Kidney (tissue), 14 donors: ENCODE measurements around the gene SPATA24. TPM values are rescaled to one million over a fixed set of nuclear protein-coding genes. Genes with fewer than 3 reads are reported as not detected.

Experiments used
- DNase-seq, 5 donors: peaks; one replicate each; pipeline ENCODE4 v3.0.0-alpha.2; 2013 to 2020
- FAIRE-seq: peaks from 2 replicates; lab custom pipeline; 2012; peaks lifted over from hg19 to GRCh38; lab: Jason Lieb, UNC
- H3K27ac ChIP-seq, 2 donors: one replicate each; pipeline ENCODE4 v1.7.0; 2013; ENCODE audit warnings: low read depth in 2 of 2, low read length in 2 of 2, inconsistent platforms in 1 of 2
- H3K27me3 ChIP-seq: one replicate; pipeline ENCODE4 v1.7.1; 2013; ENCODE audit warnings: low read length, inconsistent platforms; ENCODE audit not compliant: control insufficient read depth, insufficient read depth
- H3K36me3 ChIP-seq, 3 donors: one replicate each; pipeline versions ENCODE4 v1.7.0 to v1.7.1; 2013; ENCODE audit warnings: low read length in 3 of 3, control low read depth in 1 of 3, inconsistent platforms in 1 of 3; ENCODE audit not compliant: insufficient read depth in 3 of 3, control insufficient read depth in 2 of 3
- H3K4me1 ChIP-seq, 3 donors: one replicate each; pipeline versions ENCODE4 v1.7.0 to v1.7.1; 2013; ENCODE audit warnings: low read length in 3 of 3, inconsistent platforms in 1 of 3, low read depth in 1 of 3; ENCODE audit not compliant: control insufficient read depth in 2 of 3, insufficient read depth in 2 of 3
- H3K4me3 ChIP-seq, 3 donors: one replicate each; pipeline versions ENCODE4 v1.7.0 to v1.8.1; 2013; ENCODE audit warnings: low read length in 3 of 3, control low read depth in 1 of 3, inconsistent platforms in 1 of 3
- H3K9ac ChIP-seq, 3 donors: one replicate each; pipeline versions ENCODE4 v1.7.0 to v1.7.1; 2013; ENCODE audit warnings: low read length in 3 of 3, control low read depth in 1 of 3, inconsistent platforms in 1 of 3
- H3K9me3 ChIP-seq, 3 donors: one replicate each; pipeline versions ENCODE4 v1.7.0 to v1.7.1; 2013; ENCODE audit warnings: low read length in 3 of 3, control low read depth in 1 of 3, inconsistent platforms in 1 of 3; ENCODE audit not compliant: control insufficient read depth in 2 of 3, insufficient read depth in 1 of 3
- intact Hi-C: fragments of 100-400 bp; cut with DNase I; formaldehyde crosslinking; loops from one replicate; pipeline ENCODE4 v1.11.1; 2022
- polyA plus RNA-seq: library from polyadenylated mRNA; stranded (reverse); fragments of 350-450 nt; fragmentation: Illumina TruSeq; extraction: RNeasy Lipid Tissue Mini Kit (QIAGEN cat#74804); gene quantifications from one replicate; pipeline ENCODE4 v1.2.3, GENCODE V29; 2014; ENCODE audit warnings: low read depth, low replicate concordance; ENCODE audit not compliant: insufficient read depth
- total RNA-seq: library from RNA; stranded (reverse); fragmentation: NEBNext Ultra II Directional; extraction: Animal tissue kit (Norgen Biotek cat#: 25700); gene quantifications from one replicate; pipeline ENCODE4 v1.2.1, GENCODE V29; 2021
- TF ChIP-seq, protein P1 (sequence below): IDR thresholded peaks from 3 replicates; pipeline ENCODE4 v1.5.1; 2012; ENCODE audit warnings: mild to moderate bottlenecking, moderate library complexity, borderline replicate concordance; ENCODE audit not compliant: insufficient read depth; ENCODE audit errors: extremely low read depth
- donor health status: control.
- donor health status: control.
- donor health status: control.
- donor health status: control.
- donor health status: control.
- donor health status: DM: yes; HTN: yes; CAD: no.
- donor health status: Normal renal cell carcinoma (clear cell type).

SPATA24 gene
- total and polyA plus RNA-seq, 2 donors from 2014 or later = 6.8 to 21.6 TPM

- H3K9ac ChIP-seq = peak overlapping the region in 2 of 3 donors; percentile 17 to 61
- intact Hi-C loops = no loop called here
- DNase-seq (peak in 1 of 5 donors; percentile 13), FAIRE-seq (no peak)
- TF ChIP-seq, protein P1, sequence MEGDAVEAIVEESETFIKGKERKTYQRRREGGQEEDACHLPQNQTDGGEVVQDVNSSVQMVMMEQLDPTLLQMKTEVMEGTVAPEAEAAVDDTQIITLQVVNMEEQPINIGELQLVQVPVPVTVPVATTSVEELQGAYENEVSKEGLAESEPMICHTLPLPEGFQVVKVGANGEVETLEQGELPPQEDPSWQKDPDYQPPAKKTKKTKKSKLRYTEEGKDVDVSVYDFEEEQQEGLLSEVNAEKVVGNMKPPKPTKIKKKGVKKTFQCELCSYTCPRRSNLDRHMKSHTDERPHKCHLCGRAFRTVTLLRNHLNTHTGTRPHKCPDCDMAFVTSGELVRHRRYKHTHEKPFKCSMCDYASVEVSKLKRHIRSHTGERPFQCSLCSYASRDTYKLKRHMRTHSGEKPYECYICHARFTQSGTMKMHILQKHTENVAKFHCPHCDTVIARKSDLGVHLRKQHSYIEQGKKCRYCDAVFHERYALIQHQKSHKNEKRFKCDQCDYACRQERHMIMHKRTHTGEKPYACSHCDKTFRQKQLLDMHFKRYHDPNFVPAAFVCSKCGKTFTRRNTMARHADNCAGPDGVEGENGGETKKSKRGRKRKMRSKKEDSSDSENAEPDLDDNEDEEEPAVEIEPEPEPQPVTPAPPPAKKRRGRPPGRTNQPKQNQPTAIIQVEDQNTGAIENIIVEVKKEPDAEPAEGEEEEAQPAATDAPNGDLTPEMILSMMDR = peak; percentile 7
- no peaks in the 10 kb centered on the region for H3K9me3 ChIP-seq
- peak overlapping the region; percentile 43 to 68 for H3K27ac ChIP-seq
- H3K4me1 ChIP-seq = peaks cover 0 to 21% (median 19%) of the 10 kb centered on the region in 3 donors
- no peaks in the 10 kb centered on the region for H3K36me3 ChIP-seq
- peak overlapping the region in 2 of 3 donors; percentile 50 to 56 for H3K4me3 ChIP-seq
- no peaks in the 10 kb centered on the region for H3K27me3 ChIP-seq
Observed at GRCh38 chr5:139385061-139386049, 18.5 kb downstream of the SPATA24 start.

DNA sequence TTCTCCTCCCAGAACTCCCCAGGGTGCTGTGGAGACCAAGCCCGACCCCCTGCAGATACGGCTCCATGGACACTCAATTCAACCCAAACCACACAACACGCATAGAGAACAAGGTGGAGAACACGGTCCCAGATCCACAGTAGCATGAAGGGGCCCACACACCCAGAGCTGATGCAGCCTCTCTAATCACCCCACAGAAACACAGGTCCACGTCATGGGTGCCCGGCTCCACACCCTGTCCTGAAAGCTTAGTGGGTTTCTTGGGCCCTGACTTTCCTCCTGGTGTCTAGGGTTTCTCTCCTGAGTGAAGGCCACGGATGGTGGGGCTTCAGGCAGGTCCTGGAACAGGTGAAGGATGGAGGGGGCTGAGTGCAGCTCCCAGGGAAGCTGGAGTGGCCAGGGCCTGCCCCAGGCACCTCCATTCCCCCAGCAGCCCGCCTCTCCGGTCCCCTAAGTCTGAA, 19.3 kb downstream of the SPATA24 start:
- intact Hi-C loops = no loop called here
- peak overlapping the region in 1 of 3 donors; percentile 50 for H3K4me3 ChIP-seq
- DNase-seq (peak in 1 of 5 donors; percentile 34), FAIRE-seq (no peak)
- H3K9ac ChIP-seq = peak overlapping the region in 2 of 3 donors; percentile 17 to 61
- peak overlapping the region; percentile 32 to 68 for H3K27ac ChIP-seq
- no peaks in the 10 kb centered on the region for H3K27me3 ChIP-seq
- peaks cover 0 to 4% (median 0%) of the 10 kb centered on the region in 3 donors for H3K36me3 ChIP-seq
- no peaks in the 10 kb centered on the region for H3K9me3 ChIP-seq
- H3K4me1 ChIP-seq = peaks cover 0 to 21% (median 19%) of the 10 kb centered on the region in 3 donors
- TF ChIP-seq, protein P1 = no peak

- DNase-seq = no peak
- Histone ChIP-seq H3K4me3 (no peak overlapping the region), H3K36me3 (peaks cover 0 to 7% (median 0%) of the 10 kb centered on the region in 3 donors), H3K9me3 (no peaks in the 10 kb centered on the region), H3K9ac (no peak overlapping the region), H3K27me3 (no peaks in the 10 kb centered on the region), H3K4me1 (peaks cover 0 to 21% (median 19%) of the 10 kb centered on the region in 3 donors), H3K27ac (no peak overlapping the region)
- TF ChIP-seq, protein P1 = no peak
- intact Hi-C loops = no loop called here
- no peak for FAIRE-seq
Observed at GRCh38 chr5:139383993-139384590, 19.8 kb downstream of the SPATA24 start.
